Endometrial microvascular endothelial cells (primary cell): ENCODE results near the gene BSND. TPM values are rescaled to one million over a fixed set of nuclear protein-coding genes. Genes with fewer than 3 reads are reported as not detected.
"Not testable (repeated sequence)": the region's sequence is repeated elsewhere in the genome, so short reads cannot be mapped to it uniquely, and the experiment has no call there.

Experiments
- in situ Hi-C: cut with HindIII; loops from 2 replicates; pipeline ENCODE4 v1.10.0; 2017; ENCODE audit warnings: low sequenced_read_pairs, low pct_unique_long_range_greater_than_20kb; ENCODE audit errors: inconsistent ontology term
- total RNA-seq: library from RNA; depleted of rRNA; stranded (reverse); fragments of >200 nt; gene quantifications from one replicate; pipeline ENCODE4 v1.2.3, GENCODE V29; 2015; ENCODE audit errors: inconsistent ontology term

The BSND gene
- total RNA-seq, result not detected

GRCh38 chr1:54998677-54999076, at the start of gene BSND:
Gene BSND, plus strand, starts transcription at chr1:54998933. Its CDS starts 254 bp downstream, at chr1:54999187.
- in situ Hi-C loops, result no loop called here

GRCh38 chr1:54949053-54949452, 49.7 kb upstream of the BSND start:
- in situ Hi-C loops, result no loop called here

- in situ Hi-C loops, result no loop called here
Observed at GRCh38 chr1:54950006-54950368, 48.7 kb upstream of the BSND start.

- in situ Hi-C loops, result no loop called here
Observed at GRCh38 chr1:54950369-54951163, 48.2 kb upstream of the BSND start.

- in situ Hi-C loops, result no loop called here
Observed at GRCh38 chr1:54951810-54952226, 46.9 kb upstream of the BSND start.

GRCh38 chr1:54952950-54953718, 45.6 kb upstream of the BSND start:
- in situ Hi-C loops, result no loop called here

- in situ Hi-C loops, result no loop called here
Observed at GRCh38 chr1:54953846-54954245, 44.9 kb upstream of the BSND start.

- in situ Hi-C loops, result no loop called here
Observed at GRCh38 chr1:54955359-54955758, 43.4 kb upstream of the BSND start.

GRCh38 chr1:54956726-54957125, 42.0 kb upstream of the BSND start:
- in situ Hi-C loops, result no loop called here

- in situ Hi-C loops, result no loop called here
Observed at GRCh38 chr1:54959241-54959640, 39.5 kb upstream of the BSND start.

- in situ Hi-C loops, result no loop called here
Observed at GRCh38 chr1:54962612-54963395, 35.9 kb upstream of the BSND start.

- in situ Hi-C loops, result not testable (repeated sequence)
Observed at GRCh38 chr1:54963829-54964228, 34.9 kb upstream of the BSND start.

- in situ Hi-C loops, result no loop called here
Observed at GRCh38 chr1:54965624-54966340, 33.0 kb upstream of the BSND start.

GRCh38 chr1:54967372-54967771, 31.4 kb upstream of the BSND start:
- in situ Hi-C loops, result no loop called here

- in situ Hi-C loops, result no loop called here
Observed at GRCh38 chr1:54968551-54968950, 30.2 kb upstream of the BSND start.

GRCh38 chr1:54969879-54970278, 28.9 kb upstream of the BSND start:
- in situ Hi-C loops, result no loop called here

- in situ Hi-C loops, result no loop called here
Observed at GRCh38 chr1:54970901-54971300, 27.8 kb upstream of the BSND start.

- in situ Hi-C loops, result no loop called here
Observed at GRCh38 chr1:54971317-54971791, 27.4 kb upstream of the BSND start.

- in situ Hi-C loops, result no loop called here
Observed at GRCh38 chr1:54972436-54972835, 26.3 kb upstream of the BSND start.
